Measurements from ENCODE around the gene CERS4. TPM values are rescaled to one million over a fixed set of nuclear protein-coding genes. Genes with fewer than 3 reads are reported as not detected.

CERS4 gene
- total and polyA plus RNA-seq, 2 donors (not counting 1 experiment from before 2014, with no cell fraction given): 104 to 125 TPM

DNA sequence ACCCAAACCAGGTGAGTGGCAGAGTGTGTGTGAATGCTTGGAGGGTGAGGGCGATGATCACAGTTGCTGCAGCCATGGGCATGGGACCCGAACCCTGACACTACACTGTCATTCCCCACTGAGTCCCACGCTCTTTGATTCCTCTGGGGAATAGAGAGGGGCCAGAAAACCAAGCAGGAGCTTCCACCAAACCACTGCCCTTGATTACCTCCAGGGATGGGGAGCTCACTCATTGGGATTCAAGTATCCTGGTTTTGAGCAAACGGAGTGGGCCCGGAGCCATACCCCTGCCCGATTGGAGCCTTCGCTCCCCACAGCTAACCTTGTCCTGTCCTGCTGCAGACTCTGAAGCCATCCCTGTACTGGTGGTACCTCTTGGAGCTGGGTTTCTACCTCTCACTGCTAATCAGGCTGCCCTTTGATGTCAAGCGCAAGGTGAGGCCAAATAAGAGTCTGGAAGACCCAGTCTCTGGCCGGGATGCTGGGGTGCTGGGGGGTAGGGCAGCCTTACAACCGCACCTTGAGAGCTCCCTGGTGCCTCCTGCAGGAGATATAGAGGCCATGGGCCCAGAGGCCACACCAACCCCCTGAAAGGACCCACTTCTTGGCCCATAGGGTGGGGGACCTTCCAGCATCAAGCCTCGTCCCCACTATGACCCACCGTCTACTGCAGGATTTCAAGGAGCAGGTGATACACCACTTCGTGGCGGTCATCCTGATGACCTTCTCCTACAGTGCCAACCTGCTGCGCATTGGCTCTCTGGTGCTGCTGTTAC lies 47.3 kb downstream of the CERS4 start:
- Histone ChIP-seq H3K4me1 (ENCODE audit: control insufficient read depth in 2 of 2, insufficient read depth in 2 of 2, low read length in 2 of 2) (peaks cover 5 to 7% of the 10 kb centered on the region in 2 donors), H3K4me3 (ENCODE audit: control extremely low read depth in 1 of 5, extremely low read depth in 1 of 5, insufficient read depth in 1 of 5, low read depth in 2 of 5, low read length in 4 of 5) (no peak overlapping the region), H3K36me3 (replicated peaks in 1 of 2; ENCODE audit: control extremely low read depth in 1 of 2, control insufficient read depth in 1 of 2, extremely low read depth in 1 of 2, insufficient read depth in 2 of 2, low read length in 1 of 2) (peaks cover 5 to 53% of the 10 kb centered on the region in 2 experiments), H3K79me2 (ENCODE audit: control insufficient read depth, insufficient read depth, low read length) (peaks cover 4% of the 10 kb centered on the region), H4K20me1 (ENCODE audit: control insufficient read depth, insufficient read depth, low read length, poor library complexity, severe bottlenecking) (peaks cover 21% of the 10 kb centered on the region), H3K9me3 (ENCODE audit: control extremely low read depth in 1 of 3, control insufficient read depth in 2 of 3, insufficient read depth in 1 of 3, low read length in 2 of 3) (no peaks in the 10 kb centered on the region), H3K9ac (ENCODE audit: low read length) (no peak overlapping the region), H3K27ac (ENCODE audit: low read length in 2 of 2) (no peak overlapping the region), H3K27me3 (replicated peaks in 1 of 4; ENCODE audit: control extremely low read depth in 1 of 4, control insufficient read depth in 3 of 4, insufficient read depth in 4 of 4, low read length in 3 of 4) (no peaks in the 10 kb centered on the region), H2AFZ (ENCODE audit: insufficient read depth, low read depth, low read length, poor library complexity, severe bottlenecking) (no peak overlapping the region), H3K4me2 (replicated peaks; ENCODE audit: low read depth, low read length, poor library complexity, severe bottlenecking) (no peak overlapping the region)
- ChIA-PET CTCF (interaction anchor here (1.2 to 2.1 kb wide), 2 partner anchors 98 to 312 kb away, joined by 3 to 10 read pairs; partner anchors contain the start of gene TIMM44), POLR2A (interaction anchor here (0.5 to 0.6 kb wide), 3 partner anchors 58 to 920 kb away, joined by 3 to 8 read pairs (median 7); no protein-coding TSS in a partner anchor)
- Mint-ChIP-seq H3K27me3 (no peaks in the 10 kb centered on the region), H3K9me3 (ENCODE audit: insufficient read depth) (no peaks in the 10 kb centered on the region), H3K4me3 (no peak overlapping the region), H3K27ac (no peak overlapping the region), H3K4me1 (peaks cover 3% of the 10 kb centered on the region)
- no peak for ATAC-seq (ENCODE audit: low read depth)
- TF ChIP-seq EZH2 (IDR thresholded peaks at IDR 0.05; ENCODE audit: borderline replicate concordance, insufficient read depth, low read depth, low read length, poor library complexity, severe bottlenecking): no peak
- TF ChIP-seq, protein P1, sequence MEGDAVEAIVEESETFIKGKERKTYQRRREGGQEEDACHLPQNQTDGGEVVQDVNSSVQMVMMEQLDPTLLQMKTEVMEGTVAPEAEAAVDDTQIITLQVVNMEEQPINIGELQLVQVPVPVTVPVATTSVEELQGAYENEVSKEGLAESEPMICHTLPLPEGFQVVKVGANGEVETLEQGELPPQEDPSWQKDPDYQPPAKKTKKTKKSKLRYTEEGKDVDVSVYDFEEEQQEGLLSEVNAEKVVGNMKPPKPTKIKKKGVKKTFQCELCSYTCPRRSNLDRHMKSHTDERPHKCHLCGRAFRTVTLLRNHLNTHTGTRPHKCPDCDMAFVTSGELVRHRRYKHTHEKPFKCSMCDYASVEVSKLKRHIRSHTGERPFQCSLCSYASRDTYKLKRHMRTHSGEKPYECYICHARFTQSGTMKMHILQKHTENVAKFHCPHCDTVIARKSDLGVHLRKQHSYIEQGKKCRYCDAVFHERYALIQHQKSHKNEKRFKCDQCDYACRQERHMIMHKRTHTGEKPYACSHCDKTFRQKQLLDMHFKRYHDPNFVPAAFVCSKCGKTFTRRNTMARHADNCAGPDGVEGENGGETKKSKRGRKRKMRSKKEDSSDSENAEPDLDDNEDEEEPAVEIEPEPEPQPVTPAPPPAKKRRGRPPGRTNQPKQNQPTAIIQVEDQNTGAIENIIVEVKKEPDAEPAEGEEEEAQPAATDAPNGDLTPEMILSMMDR (IDR thresholded peaks at IDR 0.05): no peak
- 98% methylated on average over 13 of the region's 15 CpGs for WGBS (ENCODE audit: insufficient coverage)
- DNase-seq: no peak
- intact Hi-C loops (cut with micrococcal nuclease): no loop called here

DNA sequence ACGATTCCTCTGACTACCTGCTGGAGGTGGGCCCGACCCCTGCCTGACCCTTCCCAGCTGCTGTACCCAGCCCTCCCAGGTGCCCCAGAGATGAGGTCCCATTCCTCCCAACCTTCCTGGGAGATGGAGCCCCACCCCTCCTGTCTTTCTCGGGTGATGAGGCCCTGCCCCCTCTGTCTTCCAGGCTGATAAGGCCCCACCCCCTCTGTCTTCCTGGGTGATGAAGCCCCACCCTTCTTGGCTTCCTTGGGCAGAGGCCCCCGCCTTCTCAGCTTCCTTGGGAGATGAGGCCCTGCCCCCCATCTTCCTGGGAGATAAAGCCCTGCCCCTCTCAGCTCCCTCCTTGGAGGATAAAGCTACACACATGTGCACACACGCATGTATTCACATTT lies 47.9 kb downstream of the CERS4 start:
- 93% methylated on average over 2 of the region's 5 CpGs for WGBS (ENCODE audit: insufficient coverage)
- no peak for DNase-seq
- Histone ChIP-seq H3K27me3 (replicated peaks in 1 of 4; ENCODE audit: control extremely low read depth in 1 of 4, control insufficient read depth in 3 of 4, insufficient read depth in 4 of 4, low read length in 3 of 4) (no peaks in the 10 kb centered on the region), H3K9ac (ENCODE audit: low read length) (no peak overlapping the region), H4K20me1 (ENCODE audit: control insufficient read depth, insufficient read depth, low read length, poor library complexity, severe bottlenecking) (peaks cover 21% of the 10 kb centered on the region), H3K4me3 (ENCODE audit: control extremely low read depth in 1 of 5, extremely low read depth in 1 of 5, insufficient read depth in 1 of 5, low read depth in 2 of 5, low read length in 4 of 5) (no peak overlapping the region), H3K27ac (ENCODE audit: low read length in 2 of 2) (no peak overlapping the region), H3K79me2 (ENCODE audit: control insufficient read depth, insufficient read depth, low read length) (peaks cover 4% of the 10 kb centered on the region), H3K4me2 (replicated peaks; ENCODE audit: low read depth, low read length, poor library complexity, severe bottlenecking) (no peak overlapping the region), H3K4me1 (ENCODE audit: control insufficient read depth in 2 of 2, insufficient read depth in 2 of 2, low read length in 2 of 2) (peaks cover 5 to 7% of the 10 kb centered on the region in 2 donors), H2AFZ (ENCODE audit: insufficient read depth, low read depth, low read length, poor library complexity, severe bottlenecking) (no peak overlapping the region), H3K36me3 (replicated peaks in 1 of 2; ENCODE audit: control extremely low read depth in 1 of 2, control insufficient read depth in 1 of 2, extremely low read depth in 1 of 2, insufficient read depth in 2 of 2, low read length in 1 of 2) (peaks cover 5 to 50% of the 10 kb centered on the region in 2 experiments), H3K9me3 (ENCODE audit: control extremely low read depth in 1 of 3, control insufficient read depth in 2 of 3, insufficient read depth in 1 of 3, low read length in 2 of 3) (no peaks in the 10 kb centered on the region)
- Mint-ChIP-seq H3K27ac (no peak overlapping the region), H3K9me3 (ENCODE audit: insufficient read depth) (no peaks in the 10 kb centered on the region), H3K4me1 (peaks cover 3% of the 10 kb centered on the region), H3K27me3 (no peaks in the 10 kb centered on the region), H3K4me3 (no peak overlapping the region)
- POLR2A ChIA-PET: no interaction called here
- TF ChIP-seq, protein P1 (IDR thresholded peaks at IDR 0.05): no peak
- no peak for TF ChIP-seq EZH2 (IDR thresholded peaks at IDR 0.05; ENCODE audit: borderline replicate concordance, insufficient read depth, low read depth, low read length, poor library complexity, severe bottlenecking)
- CTCF ChIA-PET: interaction anchor here (2.1 kb wide), 1 partner anchor 98 kb away, joined by 10 read pairs; no protein-coding TSS in a partner anchor
- intact Hi-C loops (cut with micrococcal nuclease): no loop called here
- no peak for ATAC-seq (ENCODE audit: low read depth)
